ENCODE results near the gene FLNB.

GRCh38 chr3:58180940-58181587 lies 172.8 kb downstream of the FLNB start:
- TF ChIP-seq CTCF (IDR thresholded peaks at IDR 0.05; ENCODE audit: low read length) (no peak), EZH2 (optimal IDR thresholded peaks at IDR 0.05; ENCODE audit: low read depth, low read length) (no peak), EZH2phosphoT487 (IDR thresholded peaks at IDR 0.05; ENCODE audit: low read length) (no peak)
